Transverse colon (tissue), 4 donors: ENCODE measurements around the gene LDHAL6B.

Experiments used
- EP300 ChIP-seq: sonication (generic); formaldehyde crosslinking; IDR thresholded peaks from one replicate; pipeline ENCODE4 v1.6.1; 2017; ENCODE audit warnings: antibody characterized with exemption, low read depth
- POLR2A ChIP-seq: fragments of 450-650 bp; IDR thresholded peaks from one replicate; pipeline ENCODE4 v1.6.1; 2016; ENCODE audit warnings: antibody characterized with exemption, mild to moderate bottlenecking, moderate library complexity
- POLR2AphosphoS5 ChIP-seq, 3 donors: sonication (generic); formaldehyde crosslinking; IDR thresholded peaks; one replicate each; pipeline ENCODE4 v1.6.1; 2016; ENCODE audit warnings: antibody characterized with exemption in 3 of 3
- TF ChIP-seq, protein P1 (sequence below), 5 experiments: fragments of 200-600 bp in 3 of 5; fragments of 450-650 bp in 2 of 5; sonication (generic) in 3 of 5; IDR thresholded peaks; 1 replicate in 2 of 5; 2 replicates in 3 of 5; pipeline ENCODE4 v1.5.1; 2016 to 2017; ENCODE audit warnings: antibody characterized with exemption in 5 of 5, inconsistent platforms in 3 of 5, mild to moderate bottlenecking in 2 of 5, moderate library complexity in 1 of 5

DNA sequence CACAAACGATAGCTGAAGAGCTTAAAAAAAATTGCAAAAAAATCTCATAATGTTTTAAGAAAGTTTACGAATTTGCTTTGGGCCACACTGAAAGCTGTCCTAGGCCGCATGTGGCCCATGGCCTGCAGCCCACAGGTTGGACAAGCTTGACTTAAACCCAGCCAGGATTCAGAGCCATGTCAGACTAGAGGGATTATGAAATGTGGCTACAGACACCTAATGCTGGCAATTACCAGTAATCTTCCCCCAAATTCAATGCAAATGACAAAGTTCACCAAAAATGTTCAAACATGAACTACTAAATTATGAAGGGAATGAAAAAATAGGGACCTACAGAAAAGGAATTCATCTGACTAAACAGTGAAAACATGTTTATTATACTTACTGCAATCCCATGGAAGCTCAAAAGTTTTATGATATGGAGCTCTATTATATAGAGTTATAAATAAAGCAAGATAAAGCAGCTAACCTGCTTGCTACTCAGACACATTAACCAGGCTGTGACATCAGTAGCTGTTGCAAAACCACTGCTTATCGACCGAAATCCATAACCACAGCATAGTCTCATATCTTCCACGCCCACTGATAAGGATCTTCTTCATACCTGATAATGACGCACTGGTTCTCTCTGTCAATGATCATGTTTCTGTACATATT, 49.2 kb downstream of the LDHAL6B start:
- TF ChIP-seq, protein P1, sequence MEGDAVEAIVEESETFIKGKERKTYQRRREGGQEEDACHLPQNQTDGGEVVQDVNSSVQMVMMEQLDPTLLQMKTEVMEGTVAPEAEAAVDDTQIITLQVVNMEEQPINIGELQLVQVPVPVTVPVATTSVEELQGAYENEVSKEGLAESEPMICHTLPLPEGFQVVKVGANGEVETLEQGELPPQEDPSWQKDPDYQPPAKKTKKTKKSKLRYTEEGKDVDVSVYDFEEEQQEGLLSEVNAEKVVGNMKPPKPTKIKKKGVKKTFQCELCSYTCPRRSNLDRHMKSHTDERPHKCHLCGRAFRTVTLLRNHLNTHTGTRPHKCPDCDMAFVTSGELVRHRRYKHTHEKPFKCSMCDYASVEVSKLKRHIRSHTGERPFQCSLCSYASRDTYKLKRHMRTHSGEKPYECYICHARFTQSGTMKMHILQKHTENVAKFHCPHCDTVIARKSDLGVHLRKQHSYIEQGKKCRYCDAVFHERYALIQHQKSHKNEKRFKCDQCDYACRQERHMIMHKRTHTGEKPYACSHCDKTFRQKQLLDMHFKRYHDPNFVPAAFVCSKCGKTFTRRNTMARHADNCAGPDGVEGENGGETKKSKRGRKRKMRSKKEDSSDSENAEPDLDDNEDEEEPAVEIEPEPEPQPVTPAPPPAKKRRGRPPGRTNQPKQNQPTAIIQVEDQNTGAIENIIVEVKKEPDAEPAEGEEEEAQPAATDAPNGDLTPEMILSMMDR (IDR thresholded peaks at IDR 0.05): no peak
- TF ChIP-seq POLR2AphosphoS5 (IDR thresholded peaks at IDR 0.05) (peak in 2 of 3 donors; percentile 41 to 43), EP300 (no peak), POLR2A (no peak)
